Measurements from ENCODE around the gene SH3RF1. TPM values are rescaled to one million over a fixed set of nuclear protein-coding genes. Genes with fewer than 3 reads are reported as not detected.

The SH3RF1 gene
- total and polyA plus RNA-seq, 2 experiments from 2014 or later: 7.8 to 12.4 TPM

GRCh38 chr4:169079942-169080827 is 190.6 kb downstream of the SH3RF1 start:
- TF ChIP-seq POLR2AphosphoS5 (IDR thresholded peaks at IDR 0.05; ENCODE audit: low read depth): no peak
- TF ChIP-seq ZNF462 (CRISPR knock-in tag; IDR thresholded peaks at IDR 0.05): no peak
- no peak for TF ChIP-seq STAT1 (IDR thresholded peaks at IDR 0.05; ENCODE audit: unreplicated experiment)
- no peak for TF ChIP-seq CTCF (conservative IDR thresholded peaks at IDR 0.05; ENCODE audit: low read depth in 2 of 2)
- no peak for TF ChIP-seq REST (IDR thresholded peaks at IDR 0.05; ENCODE audit: unreplicated experiment)
- no peak for TF ChIP-seq ZNF331 (CRISPR knock-in tag; IDR thresholded peaks at IDR 0.05; ENCODE audit: low read depth)
- TF ChIP-seq EZH2phosphoT487 (IDR thresholded peaks at IDR 0.05; ENCODE audit: unreplicated experiment): no peak
- TF ChIP-seq EZH2 (IDR thresholded peaks at IDR 0.05; ENCODE audit: low read depth, unreplicated experiment): no peak
- no peak for TF ChIP-seq ETS1 (IDR thresholded peaks at IDR 0.05)
- no peak for TF ChIP-seq CREB1 (CRISPR knock-in tag; IDR thresholded peaks at IDR 0.05; ENCODE audit: low read depth)
- TF ChIP-seq NANOG (IDR thresholded peaks at IDR 0.05; ENCODE audit: borderline replicate concordance): no peak
- no peak for TF ChIP-seq ZNF114 (CRISPR knock-in tag; IDR thresholded peaks at IDR 0.05)
- TF ChIP-seq JUNB (IDR thresholded peaks at IDR 0.05; ENCODE audit: unreplicated experiment): no peak
- Histone ChIP-seq H3K79me2 (replicated peaks; ENCODE audit: insufficient read depth) (no peaks in the 10 kb centered on the region), H3K27ac (ENCODE audit: low read depth) (0 out of 2 replicates have a peak overlapping the region, but pooled peaks have one; percentile 29), H3K9me2 (ENCODE audit: insufficient read depth) (peaks cover 12% of the 10 kb centered on the region; the same call in 1 of the 2 replicates), H3K36me3 (ENCODE audit: insufficient read depth) (no peaks in the 10 kb centered on the region), H4K20me1 (replicated peaks; ENCODE audit: insufficient read depth) (no peaks in the 10 kb centered on the region), H3K4me1 (ENCODE audit: insufficient read depth) (no peaks in the 10 kb centered on the region), H3K4me2 (no peak overlapping the region), H2AFZ (no peak overlapping the region), H3K27me3 (ENCODE audit: insufficient read depth) (no peaks in the 10 kb centered on the region), H3K4me3 (no peak overlapping the region), H3F3A (replicated peaks; ENCODE audit: low read depth) (no peaks in the 10 kb centered on the region)
- no peaks in the 10 kb centered on the region for H3K36me3 Mint-ChIP-seq (ENCODE audit: low read depth)
- H3K27ac Mint-ChIP-seq: no peak overlapping the region
- no peaks in the 10 kb centered on the region for H3K4me1 Mint-ChIP-seq
- no peaks in the 10 kb centered on the region; the same call in 2 of the 3 replicates for H3K9me3 Mint-ChIP-seq
- peaks cover 4% of the 10 kb centered on the region for H3K27me3 Mint-ChIP-seq (ENCODE audit: insufficient read depth, low read depth, poor library complexity)
- DNase-seq (ENCODE audit: low spot score) (no peak), ATAC-seq (no peak; the same call in 2 of the 3 replicates)
- no peak overlapping the region for H3K4me3 Mint-ChIP-seq

All from GM23338 (cell line).